Hair follicle dermal papilla cell (primary cell): ENCODE results near the gene TFCP2. TPM values are rescaled to one million over a fixed set of nuclear protein-coding genes. Genes with fewer than 3 reads are reported as not detected.

Source experiments
- small RNA-seq: library from RNA; depleted of rRNA; stranded (forward); fragments of <200 nt; gene quantifications from one replicate; pipeline ENCODE3, GENCODE V24; 2012
- total RNA-seq: library from RNA; depleted of rRNA; stranded (reverse); fragments of >200 nt; gene quantifications from 2 replicates; pipeline ENCODE4 v1.2.3, GENCODE V29; 2012

The TFCP2 gene, protein sequence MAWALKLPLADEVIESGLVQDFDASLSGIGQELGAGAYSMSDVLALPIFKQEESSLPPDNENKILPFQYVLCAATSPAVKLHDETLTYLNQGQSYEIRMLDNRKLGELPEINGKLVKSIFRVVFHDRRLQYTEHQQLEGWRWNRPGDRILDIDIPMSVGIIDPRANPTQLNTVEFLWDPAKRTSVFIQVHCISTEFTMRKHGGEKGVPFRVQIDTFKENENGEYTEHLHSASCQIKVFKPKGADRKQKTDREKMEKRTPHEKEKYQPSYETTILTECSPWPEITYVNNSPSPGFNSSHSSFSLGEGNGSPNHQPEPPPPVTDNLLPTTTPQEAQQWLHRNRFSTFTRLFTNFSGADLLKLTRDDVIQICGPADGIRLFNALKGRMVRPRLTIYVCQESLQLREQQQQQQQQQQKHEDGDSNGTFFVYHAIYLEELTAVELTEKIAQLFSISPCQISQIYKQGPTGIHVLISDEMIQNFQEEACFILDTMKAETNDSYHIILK
- 9.6 and 11.5 TPM in 2 replicates for total RNA-seq

GRCh38 chr12:51172515-51173431 is at the start of gene TFCP2:
TFCP2 (minus strand) TSS chr12:51173135; CDS start chr12:51172422, 713 bp downstream.

DNA sequence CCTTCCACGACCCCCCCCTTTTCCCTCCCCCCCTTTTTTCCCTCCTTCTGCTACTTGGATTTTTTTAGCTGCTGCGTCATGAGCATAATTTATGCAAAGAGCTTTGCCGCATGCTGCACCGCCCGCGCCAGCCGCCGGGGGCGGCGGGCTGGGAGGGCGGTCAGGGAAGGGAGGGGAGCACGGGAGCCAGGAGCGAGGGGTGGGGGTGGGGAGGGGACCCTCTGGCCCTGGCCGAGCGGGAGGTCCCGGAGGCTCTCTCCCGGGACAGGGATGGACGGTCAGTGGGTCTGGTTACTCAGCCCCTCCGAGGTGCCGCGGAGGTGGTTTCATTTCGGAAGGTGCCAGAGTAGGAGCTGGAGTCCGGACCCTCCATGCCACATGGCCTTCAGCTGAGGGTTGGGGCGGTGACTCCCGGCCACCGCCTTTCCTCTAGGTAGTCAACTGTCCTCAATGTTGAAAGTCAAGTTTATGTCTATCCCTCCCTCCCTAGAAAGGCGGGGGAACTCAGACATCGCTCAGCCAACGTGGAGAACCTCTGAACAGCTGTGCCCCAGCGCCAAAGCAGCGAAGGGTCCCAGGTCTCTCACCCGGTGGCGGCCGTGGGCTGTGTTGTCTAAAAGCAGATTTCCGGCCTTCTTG is 45.2 kb upstream of the TFCP2 start, which contains the start of gene POU6F1:
Gene POU6F1, minus strand, starts transcription at position 95 of the 639 bp plus-strand sequence. CDS start 11,226 bp downstream, outside the sequence.

GRCh38 chr12:51083126-51083833 is 89.7 kb downstream of the TFCP2 start, which contains the start of gene CSRNP2:
CSRNP2 (minus strand) TSS chr12:51083596; CDS start chr12:51076561, 7,035 bp downstream.

GRCh38 chr12:51047655-51048540 is 125.0 kb downstream of the TFCP2 start, which contains the start of gene LETMD1:
LETMD1 (plus strand) TSS chr12:51048327; CDS start chr12:51048357, 30 bp downstream.

Small RNA genes lying within 50 kb of the gene (small RNA-seq; reads per million reads assigned to genes)
- gene RF00019, result not detected
- not detected for gene RNU6-199P

Other genes with a start within 250 kb of the TFCP2 start
- not detected in 2 replicates for gene HIGD1C, start 220.6 kb downstream of the TFCP2 start, total RNA-seq
- 62.9 and 64.4 TPM in 2 replicates for gene SLC11A2, start 146.8 kb downstream of the TFCP2 start, total RNA-seq
- gene LETMD1, start 124.8 kb downstream of the TFCP2 start, total RNA-seq, result 40.0 and 40.9 TPM in 2 replicates
- gene CSRNP2, start 89.5 kb downstream of the TFCP2 start, total RNA-seq, result 23.0 and 25.0 TPM in 2 replicates
- gene POU6F1, start 44.9 kb upstream of the TFCP2 start, total RNA-seq, result 8.7 and 11.5 TPM in 2 replicates
- gene DAZAP2, start 65.7 kb upstream of the TFCP2 start, total RNA-seq, result 137 and 144 TPM in 2 replicates
- gene SMAGP, start 97.3 kb upstream of the TFCP2 start, total RNA-seq, result 31.5 TPM in 2 replicates
- gene BIN2, start 151.0 kb upstream of the TFCP2 start, total RNA-seq, result 0.24 TPM in 1 of 2 replicates, not detected in the other
- gene CELA1, start 173.5 kb upstream of the TFCP2 start, total RNA-seq, result not detected in 2 replicates
- gene GALNT6, start 218.3 kb upstream of the TFCP2 start, total RNA-seq, result 42.2 and 48.9 TPM in 2 replicates